C4-2B (cell line): Measurements from ENCODE around the gene POLD1.

ENCODE experiments used
- CTCF ChIP-seq: fragments of 450-650 bp; conservative IDR thresholded peaks from 2 replicates; pipeline ENCODE4 v1.5.1; 2017; ENCODE audit warnings: mild to moderate bottlenecking
- ZFX ChIP-seq: fragments of 450-650 bp; IDR thresholded peaks from 2 replicates; pipeline ENCODE4 v1.6.1; 2017

GRCh38 chr19:50413096-50413495 is 28.9 kb downstream of the POLD1 start:
- TF ChIP-seq CTCF (no peak), ZFX (no peak)
